Subcutaneous adipose tissue (tissue), 4 donors: Measurements from ENCODE around the gene MPG. TPM values are rescaled to one million over a fixed set of nuclear protein-coding genes. Genes with fewer than 3 reads are reported as not detected.

Experiments used
- small RNA-seq: library from RNA; depleted of rRNA; stranded (forward); fragments of <200 nt; gene quantifications from one replicate; pipeline ENCODE3, GENCODE V24; 2016
- total RNA-seq, 4 donors: library from RNA; depleted of rRNA; stranded (reverse); fragments of >200 nt; gene quantifications; one replicate each; pipeline ENCODE4 v1.1.0, GENCODE V29; 2016
- TF ChIP-seq, protein P1 (sequence below): fragments of 450-650 bp; IDR thresholded peaks from one replicate; pipeline ENCODE4 v1.5.1; 2016; ENCODE audit warnings: low read depth, mild to moderate bottlenecking, control low read depth, antibody characterized with exemption, moderate library complexity

MPG gene
- total RNA-seq, 4 donors from 2014 or later: 50.2 to 108 (median 83.5) TPM

- TF ChIP-seq, protein P1, sequence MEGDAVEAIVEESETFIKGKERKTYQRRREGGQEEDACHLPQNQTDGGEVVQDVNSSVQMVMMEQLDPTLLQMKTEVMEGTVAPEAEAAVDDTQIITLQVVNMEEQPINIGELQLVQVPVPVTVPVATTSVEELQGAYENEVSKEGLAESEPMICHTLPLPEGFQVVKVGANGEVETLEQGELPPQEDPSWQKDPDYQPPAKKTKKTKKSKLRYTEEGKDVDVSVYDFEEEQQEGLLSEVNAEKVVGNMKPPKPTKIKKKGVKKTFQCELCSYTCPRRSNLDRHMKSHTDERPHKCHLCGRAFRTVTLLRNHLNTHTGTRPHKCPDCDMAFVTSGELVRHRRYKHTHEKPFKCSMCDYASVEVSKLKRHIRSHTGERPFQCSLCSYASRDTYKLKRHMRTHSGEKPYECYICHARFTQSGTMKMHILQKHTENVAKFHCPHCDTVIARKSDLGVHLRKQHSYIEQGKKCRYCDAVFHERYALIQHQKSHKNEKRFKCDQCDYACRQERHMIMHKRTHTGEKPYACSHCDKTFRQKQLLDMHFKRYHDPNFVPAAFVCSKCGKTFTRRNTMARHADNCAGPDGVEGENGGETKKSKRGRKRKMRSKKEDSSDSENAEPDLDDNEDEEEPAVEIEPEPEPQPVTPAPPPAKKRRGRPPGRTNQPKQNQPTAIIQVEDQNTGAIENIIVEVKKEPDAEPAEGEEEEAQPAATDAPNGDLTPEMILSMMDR: no peak
Observed at GRCh38 chr16:132120-132519, 54.1 kb downstream of the MPG start.

DNA sequence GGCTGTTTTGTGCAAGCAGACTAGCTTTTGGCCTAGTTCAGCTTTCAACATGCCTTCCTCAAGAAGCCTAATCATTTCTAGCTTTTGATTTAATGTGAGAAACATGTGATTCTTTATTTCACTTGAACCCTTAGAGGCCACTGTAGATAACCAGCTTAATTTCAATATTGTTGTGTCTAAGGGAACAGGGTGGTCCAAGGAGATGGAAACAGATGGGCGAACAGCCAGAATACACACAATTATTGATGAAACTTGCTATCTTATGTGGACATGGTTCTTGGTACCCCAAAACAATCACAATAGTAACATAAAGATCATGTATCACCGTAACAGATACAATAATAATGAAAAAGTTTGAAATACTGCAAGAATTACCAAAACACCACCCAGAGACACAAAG is 55.7 kb downstream of the MPG start:
- TF ChIP-seq, protein P1: no peak

Small RNAs within 50 kb of the gene (small RNA-seq; reads per million reads assigned to genes)
- gene Z69720.2: not detected

Other genes starting within 250 kb of the MPG start
- gene POLR3K, start 24.6 kb upstream of the MPG start, total RNA-seq: 1 to 10 TPM; 1.5 to 7.3 (median 4.8) TPM
- 10 to 100 TPM; 12.8 to 21.9 (median 15.2) TPM for gene SNRNP25, start 24.4 kb upstream of the MPG start, total RNA-seq
- gene RHBDF1, start 5.6 kb upstream of the MPG start, total RNA-seq: 10 to 100 TPM; 17.2 to 72.7 (median 27.9) TPM
- 10 to 100 TPM; 18.7 to 39.2 (median 24.7) TPM for gene NPRL3, start 60.4 kb downstream of the MPG start, total RNA-seq
- gene HBZ, start 74.4 kb downstream of the MPG start, total RNA-seq: 1 to 10 TPM in 1 of 4 donors, under 1 TPM in 1, not detected in 2; 0.88 to 3.0 TPM
- 1 to 10 TPM in 2 of 4 donors, not detected in 2; 1.3 to 2.4 TPM for gene HBM, start 87.8 kb downstream of the MPG start, total RNA-seq
- 100 to 1,000 TPM in 2 of 4 donors, 10 to 100 TPM in 2; 25.2 to 313 (median 90.4) TPM for gene HBA2, start 94.7 kb downstream of the MPG start, total RNA-seq
- 10 to 100 TPM; 11.9 to 71.7 (median 41.0) TPM for gene HBA1, start 98.5 kb downstream of the MPG start, total RNA-seq
- gene HBQ1, start 102.2 kb downstream of the MPG start, total RNA-seq: not detected
- gene LUC7L, start 151.2 kb downstream of the MPG start, total RNA-seq: 100 to 1,000 TPM in 2 of 4 donors, 10 to 100 TPM in 2; 73.9 to 133 (median 94.1) TPM
- gene FAM234A, start 156.6 kb downstream of the MPG start, total RNA-seq: 100 to 1,000 TPM in 1 of 4 donors, 10 to 100 TPM in 3; 43.4 to 117 (median 50.2) TPM
- gene RGS11, start 197.7 kb downstream of the MPG start, total RNA-seq: 10 to 100 TPM in 2 of 4 donors, 1 to 10 TPM in 2; 6.2 to 20.2 (median 11.4) TPM
- gene ARHGDIG, start 202.4 kb downstream of the MPG start, total RNA-seq: not detected
- gene PDIA2, start 204.9 kb downstream of the MPG start, total RNA-seq: under 1 TPM in 2 of 4 donors, not detected in 2; 0.22 to 0.94 TPM